H1 (cell line): ENCODE data around the gene AP1G2. TPM values are rescaled to one million over a fixed set of nuclear protein-coding genes. Genes with fewer than 3 reads are reported as not detected.

ENCODE experiments used
- CTCF ChIA-PET: fragments of 300-600 bp; sonication (Branson Sonifier 250); formaldehyde crosslinking; loops from one replicate; lab custom pipeline; 2021; ENCODE audit not compliant: partially characterized antibody; lab: Charles Lee
- POLR2A ChIA-PET: fragments of 300-600 bp; sonication (Branson Sonifier 250); formaldehyde crosslinking; loops from one replicate; lab custom pipeline; 2021; ENCODE audit warnings: inconsistent platforms; ENCODE audit not compliant: partially characterized antibody; lab: Charles Lee
- DNase-seq, 2 experiments: peaks; one replicate each; pipeline versions ENCODE4 v3.0.0 to v3.0.0-alpha.2; 2010 to 2022; ENCODE audit warnings: low spot score in 2 of 2, low read depth in 1 of 2, mixed read lengths in 1 of 2
- FAIRE-seq: peaks from 2 replicates; lab custom pipeline; 2011; peaks lifted over from hg19 to GRCh38; lab: Jason Lieb, UNC
- H2AFZ ChIP-seq: 2 replicates; pipeline ENCODE4 v1.8.1; 2012; ENCODE audit warnings: low read length, inconsistent platforms
- H2AK5ac ChIP-seq: 2 replicates; pipeline ENCODE4 v1.6.1; 2013; ENCODE audit warnings: low read depth, low read length
- H2BK120ac ChIP-seq: replicated peaks from 2 replicates; pipeline ENCODE3; 2013; ENCODE audit warnings: low read depth, low read length, inconsistent platforms
- H2BK12ac ChIP-seq: 2 replicates; pipeline ENCODE4 v1.6.1; 2013; ENCODE audit warnings: low read depth, low read length
- H2BK15ac ChIP-seq: 2 replicates; pipeline ENCODE4 v1.6.1; 2013; ENCODE audit warnings: low read length
- H2BK20ac ChIP-seq: 2 replicates; pipeline ENCODE4 v1.6.1; 2013; ENCODE audit warnings: low read length
- H2BK5ac ChIP-seq: 2 replicates; pipeline ENCODE4 v1.6.1; 2013; ENCODE audit warnings: low read depth, low read length
- H3K14ac ChIP-seq: 2 replicates; pipeline ENCODE4 v1.6.1; 2013; ENCODE audit warnings: inconsistent platforms; ENCODE audit not compliant: insufficient read length
- H3K18ac ChIP-seq: 2 replicates; pipeline ENCODE4 v1.6.1; 2013; ENCODE audit warnings: low read length; ENCODE audit errors: extremely low read depth
- H3K23ac ChIP-seq: 2 replicates; pipeline ENCODE4 v1.6.1; 2013; ENCODE audit warnings: inconsistent platforms; ENCODE audit not compliant: insufficient read length
- H3K23me2 ChIP-seq: 2 replicates; pipeline ENCODE4 v1.6.1; 2013; ENCODE audit warnings: low read depth, low read length
- H3K27ac ChIP-seq: 2 replicates; pipeline ENCODE4 v1.6.1; 2011; ENCODE audit warnings: low read depth, low read length, inconsistent platforms
- H3K27me3 ChIP-seq, 4 experiments: replicated peaks in 1 of 4; 1 replicate in 1 of 4; 2 replicates in 3 of 4; pipeline versions ENCODE4 v1.6.1 to v1.8.1; 2011 to 2013; ENCODE audit warnings: low read length in 3 of 4, mild to moderate bottlenecking in 3 of 4, inconsistent platforms in 2 of 4, mixed read lengths in 2 of 4, moderate library complexity in 1 of 4; ENCODE audit not compliant: control insufficient read depth in 3 of 4, insufficient read depth in 3 of 4; ENCODE audit errors: extremely low read depth in 1 of 4
- H3K36me3 ChIP-seq, 4 experiments: 2 replicates each; pipeline versions ENCODE4 v1.6.1 to v1.8.1; 2011 to 2013; ENCODE audit warnings: mild to moderate bottlenecking in 4 of 4, low read length in 3 of 4, moderate library complexity in 2 of 4, control low read depth in 1 of 4, inconsistent platforms in 1 of 4; ENCODE audit not compliant: insufficient read depth in 4 of 4, control insufficient read depth in 2 of 4
- H3K4ac ChIP-seq: replicated peaks from 2 replicates; pipeline ENCODE3; 2013; ENCODE audit warnings: low read length, low read depth, mixed read lengths, inconsistent platforms; ENCODE audit not compliant: insufficient read length
- H3K4me1 ChIP-seq, 4 experiments: replicated peaks in 1 of 4; 1 replicate in 1 of 4; 2 replicates in 3 of 4; pipeline versions ENCODE4 v1.6.1 to v1.8.1; 2011 to 2013; ENCODE audit warnings: low read length in 3 of 4, inconsistent platforms in 2 of 4, mixed read lengths in 1 of 4; ENCODE audit not compliant: insufficient read depth in 4 of 4, control insufficient read depth in 3 of 4
- H3K4me2 ChIP-seq, 2 experiments: 2 replicates each; pipeline versions ENCODE4 v1.6.1 to v1.8.1; 2011 to 2013; ENCODE audit warnings: low read depth in 2 of 2, low read length in 2 of 2, control low read depth in 1 of 2, inconsistent platforms in 1 of 2, mild to moderate bottlenecking in 1 of 2; ENCODE audit not compliant: insufficient read depth in 1 of 2
- H3K4me3 ChIP-seq, 4 experiments: fragments of 200-600, 300-600 bp in 1 of 4; sonication (generic), shearing (Covaris generic), sonication (Bioruptor Twin) in 1 of 4; 2 replicates each; pipeline versions ENCODE4 v1.5.1 to v1.8.1; 2011 to 2016; ENCODE audit warnings: low read length in 4 of 4, low read depth in 3 of 4, control low read depth in 2 of 4, inconsistent platforms in 2 of 4, mild to moderate bottlenecking in 2 of 4, mixed read lengths in 1 of 4, moderate library complexity in 1 of 4; ENCODE audit not compliant: insufficient read depth in 2 of 4; ENCODE audit errors: extremely low read depth in 1 of 4
- H3K56ac ChIP-seq: replicated peaks from 2 replicates; pipeline ENCODE3; 2013; ENCODE audit warnings: low read depth, mild to moderate bottlenecking, mixed read lengths, low read length, inconsistent platforms; ENCODE audit not compliant: insufficient read length
- H3K79me1 ChIP-seq: 2 replicates; pipeline ENCODE4 v1.6.1; 2013; ENCODE audit warnings: low read depth, low read length, control low read depth
- H3K79me2 ChIP-seq, 2 experiments: 2 replicates each; pipeline versions ENCODE4 v1.6.1 to v1.8.1; 2012 to 2013; ENCODE audit warnings: low read length in 2 of 2, mild to moderate bottlenecking in 2 of 2, inconsistent platforms in 1 of 2; ENCODE audit not compliant: insufficient read depth in 2 of 2, control insufficient read depth in 1 of 2
- H3K9ac ChIP-seq, 4 experiments: replicated peaks in 1 of 4; 1 replicate in 1 of 4; 2 replicates in 3 of 4; pipeline versions ENCODE4 v1.6.1 to v1.8.1; 2011 to 2013; ENCODE audit warnings: low read depth in 3 of 4, low read length in 3 of 4, control low read depth in 2 of 4, mild to moderate bottlenecking in 2 of 4, moderate library complexity in 2 of 4, inconsistent platforms in 1 of 4; ENCODE audit errors: extremely low read depth in 1 of 4
- H3K9me3 ChIP-seq, 2 experiments: 2 replicates each; pipeline versions ENCODE4 v1.6.1 to v1.8.1; 2012 to 2013; ENCODE audit warnings: mild to moderate bottlenecking in 2 of 2, moderate library complexity in 2 of 2, control low read depth in 1 of 2, inconsistent platforms in 1 of 2, low read depth in 1 of 2, low read length in 1 of 2, mixed read lengths in 1 of 2; ENCODE audit not compliant: insufficient read depth in 2 of 2
- H4K20me1 ChIP-seq, 2 experiments: replicated peaks in 1 of 2; 2 replicates each; pipeline versions ENCODE3 to v1.8.1; 2011 to 2013; ENCODE audit warnings: inconsistent platforms in 2 of 2, low read length in 2 of 2, mild to moderate bottlenecking in 1 of 2; ENCODE audit not compliant: insufficient read depth in 2 of 2, control insufficient read depth in 1 of 2
- H4K5ac ChIP-seq: 2 replicates; pipeline ENCODE4 v1.6.1; 2013; ENCODE audit warnings: low read length, low read depth, mixed read lengths, inconsistent platforms; ENCODE audit not compliant: insufficient read length
- H4K8ac ChIP-seq: 2 replicates; pipeline ENCODE4 v1.8.0; 2013; ENCODE audit warnings: mild to moderate bottlenecking, moderate library complexity, low read length, inconsistent platforms; ENCODE audit not compliant: insufficient read depth; ENCODE audit errors: extremely low read depth
- H4K91ac ChIP-seq: replicated peaks from 2 replicates; pipeline ENCODE3; 2013; ENCODE audit warnings: low read length, mixed read lengths, inconsistent platforms; ENCODE audit not compliant: insufficient read length
- CBX8 ChIP-seq: fragments of 300-800, 300-1000 bp; sonication (generic); IDR thresholded peaks from 2 replicates; pipeline ENCODE4 v1.7.1; 2016; ENCODE audit warnings: low read depth, low read length, borderline replicate concordance
- EP300 ChIP-seq, 2 experiments: IDR thresholded peaks; 1 replicate in 1 of 2; 2 replicates in 1 of 2; pipeline ENCODE4 v1.6.1; 2011 to 2012; ENCODE audit warnings: low read depth in 2 of 2, low read length in 2 of 2, mild to moderate bottlenecking in 2 of 2, borderline replicate concordance in 1 of 2, inconsistent platforms in 1 of 2, moderate library complexity in 1 of 2
- GTF2F1 ChIP-seq: IDR thresholded peaks from 2 replicates; pipeline ENCODE4 v1.6.1; 2012; ENCODE audit warnings: low read depth, low read length, improper control_type of control experiment, borderline replicate concordance
- JUND ChIP-seq: IDR thresholded peaks from 2 replicates; pipeline ENCODE4 v1.6.1; 2011; ENCODE audit warnings: mild to moderate bottlenecking, improper control_type of control experiment, low read length
- MAFK ChIP-seq: IDR thresholded peaks from 2 replicates; pipeline ENCODE4 v1.6.1; 2012; ENCODE audit warnings: low read depth, mild to moderate bottlenecking, improper control_type of control experiment, low read length
- NRF1 ChIP-seq: IDR thresholded peaks from 2 replicates; pipeline ENCODE4 v1.6.1; 2011; ENCODE audit warnings: mild to moderate bottlenecking, low read depth, low read length, improper control_type of control experiment
- PHF8 ChIP-seq: fragments of 200-600 bp; sonication (generic); conservative IDR thresholded peaks from 2 replicates; pipeline ENCODE4 v1.7.1; 2012; ENCODE audit warnings: low read depth, mild to moderate bottlenecking, inconsistent platforms, low read length, moderate library complexity
- RNF2 ChIP-seq: fragments of 200-900, 300-1000 bp; sonication (generic); IDR thresholded peaks from 2 replicates; pipeline ENCODE4 v1.7.1; 2016; ENCODE audit warnings: borderline replicate concordance, low read depth, mild to moderate bottlenecking, antibody characterized with exemption, low read length; ENCODE audit not compliant: poor library complexity, severe bottlenecking; ENCODE audit errors: missing control alignments
- SRF ChIP-seq: IDR thresholded peaks from 2 replicates; pipeline ENCODE4 v1.6.1; 2011; ENCODE audit warnings: mild to moderate bottlenecking, low read depth, low read length, moderate library complexity
- SUZ12 ChIP-seq: fragments of 200-600 bp; sonication (generic); IDR thresholded peaks from 2 replicates; pipeline ENCODE4 v1.6.1; 2012; ENCODE audit warnings: mild to moderate bottlenecking, inconsistent platforms, low read length, moderate library complexity, mixed read lengths
- TAF1 ChIP-seq: IDR thresholded peaks from 2 replicates; pipeline ENCODE4 v1.6.1; 2011; ENCODE audit warnings: mild to moderate bottlenecking, low read depth, low read length
- TCF12 ChIP-seq: IDR thresholded peaks from 2 replicates; pipeline ENCODE4 v1.6.1; 2011; ENCODE audit warnings: low read depth, mild to moderate bottlenecking, low read length
- TEAD4 ChIP-seq: IDR thresholded peaks from 2 replicates; pipeline ENCODE4 v1.6.1; 2012; ENCODE audit warnings: low read depth, low read length, inconsistent platforms, mixed read lengths
- WGBS, 2 experiments: shearing (Covaris generic) in 1 of 2; methylation state at CpG; one replicate each; pipeline versions ENCODE4 v1.1.6 to v1.1.7; 2013 to 2015; ENCODE audit warnings: low lambda C conversion rate in 2 of 2, mixed read lengths in 2 of 2, inconsistent platforms in 1 of 2, low coverage in 1 of 2, missing lambda C conversion rate in 1 of 2; ENCODE audit not compliant: insufficient replicate concordance in 2 of 2, insufficient coverage in 1 of 2, insufficient read length in 1 of 2; ENCODE audit errors: extremely low coverage in 1 of 2, missing lambda C conversion rate in 1 of 2; 5-methylcytosine and 5-hydroxymethylcytosine counted together
- polyA plus RNA-seq, 7 experiments: library from polyadenylated mRNA; depleted of rRNA in 3 of 7; stranded (reverse) in 5 of 7; unstranded in 2 of 7; fragments of >200 nt in 5 of 7; fragments of 200-250 nt in 2 of 7; gene quantifications; 1 replicate in 5 of 7; 2 replicates in 1 of 7; 4 replicates in 1 of 7; pipeline versions ENCODE4 v1.2.1 to v1.2.3, GENCODE V29; 2011 to 2013; ENCODE audit warnings: missing spikeins in 2 of 7, mixed read lengths in 2 of 7
- total RNA-seq: library from RNA; stranded (reverse); fragmentation: NEBNext Ultra II Directional; extraction: Animal tissue kit (Norgen Biotek cat#: 25700); gene quantifications from 2 replicates; pipeline ENCODE4 v1.2.1, GENCODE V29; 2021

The AP1G2 gene
- total and polyA plus RNA-seq, 2 of the 8 experiments (the other 6 are each of a cell fraction or from before 2014, with no cell fraction given), result 70.9 to 134 TPM

DNA sequence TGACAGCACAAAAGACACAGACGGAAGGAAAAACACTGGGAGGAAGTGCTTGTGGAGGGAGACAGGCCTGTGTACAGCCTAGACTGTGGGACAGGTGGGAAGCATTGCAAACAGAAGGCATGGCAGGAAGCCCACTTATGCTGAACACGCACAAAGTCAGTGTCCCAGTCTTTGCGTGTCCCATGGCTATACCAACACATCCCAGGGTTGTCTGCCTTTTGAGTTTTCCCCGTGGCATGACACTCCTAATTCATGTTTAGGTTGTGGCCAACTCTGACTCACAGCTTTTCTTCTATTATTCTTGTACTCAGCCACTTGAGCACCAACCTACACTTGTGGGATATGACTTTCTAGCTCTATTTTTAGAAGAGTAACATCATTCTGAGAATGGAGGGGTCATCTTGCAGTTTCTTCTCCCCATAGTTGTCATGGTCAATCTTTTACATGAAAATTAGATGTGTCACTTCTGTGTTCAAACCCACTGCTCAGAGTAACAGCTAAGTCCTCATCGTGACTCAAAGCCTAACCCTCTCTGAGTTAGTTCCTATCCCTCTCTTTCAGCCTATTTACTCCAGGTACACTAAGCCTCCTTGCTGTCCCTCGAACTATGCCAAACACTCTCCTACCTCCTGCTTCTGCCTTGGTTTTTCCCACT is 38.5 kb upstream of the AP1G2 start:
- H2BK20ac ChIP-seq, result no peak overlapping the region
- no peak overlapping the region; the same call in 1 of the 2 replicates for H2BK12ac ChIP-seq
- no peaks in the 10 kb centered on the region for H4K20me1 ChIP-seq
- H2BK15ac ChIP-seq, result no peak overlapping the region
- no peak overlapping the region for H4K5ac ChIP-seq
- no peak overlapping the region for H3K14ac ChIP-seq
- H3K4me1 ChIP-seq, result no peaks in the 10 kb centered on the region
- DNase-seq, result no peak
- no peaks in the 10 kb centered on the region for H3K79me1 ChIP-seq
- no peak overlapping the region for H4K91ac ChIP-seq
- CTCF ChIA-PET, result interaction anchor here (0.7 to 2.5 kb wide), 3 partner anchors 17 to 1104 kb away, joined by 3 to 12 read pairs (median 7); no protein-coding TSS in a partner anchor
- no peaks in the 10 kb centered on the region; the same call in 1 of the 2 replicates for H3K23me2 ChIP-seq
- H2BK5ac ChIP-seq, result no peak overlapping the region
- H2BK120ac ChIP-seq, result no peak overlapping the region
- WGBS, 2 experiments, result 80% methylated on average over 6 of the region's 6 CpGs; no CpG with 5 or more reads in 1 of the 2 experiments
- H3K79me2 ChIP-seq, result no peaks in the 10 kb centered on the region
- H2AFZ ChIP-seq, result no peak overlapping the region
- no peak overlapping the region for H4K8ac ChIP-seq
- no peaks in the 10 kb centered on the region; a peak in 1 of 7 replicates for H3K27me3 ChIP-seq
- H3K18ac ChIP-seq, result no peak overlapping the region; the same call in 1 of the 2 replicates
- H3K4me2 ChIP-seq, result no peak overlapping the region
- H3K9me3 ChIP-seq, result no peaks in the 10 kb centered on the region; a peak in 1 of 4 replicates
- POLR2A ChIA-PET, result no interaction called here
- no peak overlapping the region for H3K27ac ChIP-seq
- no peaks in the 10 kb centered on the region for H3K36me3 ChIP-seq
- H3K23ac ChIP-seq, result no peak overlapping the region
- H3K9ac ChIP-seq, result no peak overlapping the region
- H3K4ac ChIP-seq, result no peak overlapping the region
- H2AK5ac ChIP-seq, result no peak overlapping the region
- FAIRE-seq, result no peak
- no peak overlapping the region for H3K4me3 ChIP-seq
- no peak overlapping the region for H3K56ac ChIP-seq
- TF ChIP-seq CBX8 (no peak), SRF (no peak), NRF1 (no peak), EP300 (IDR thresholded peaks at IDR 0.05; ENCODE audit: borderline replicate concordance in 1 of 2, low read depth in 2 of 2, low read length in 2 of 2) (no peak), MAFK (no peak), PHF8 (no peak), SUZ12 (no peak), TCF12 (no peak), TEAD4 (no peak), JUND (no peak), GTF2F1 (no peak), RNF2 (no peak), TAF1 (no peak)
